MCF 10A (cell line): ENCODE measurements around the gene PARVB. TPM values are rescaled to one million over a fixed set of nuclear protein-coding genes. Genes with fewer than 3 reads are reported as not detected.
A peak's percentile ranks its signal among the peaks of the same experiment; 100 is the strongest.

ENCODE experiments used
- BruUV-seq: library from RNA; stranded (reverse); fragments of 400-500 nt; replicated peaks from 2 replicates; lab custom pipeline; 2021; lab: Mats Ljungman, UMichigan
- CTCF ChIA-PET: fragments of 300-600 bp; sonication (Branson Sonifier 250); formaldehyde crosslinking; extraction: SDS; loops from one replicate; lab custom pipeline; 2021; ENCODE audit warnings: antibody characterized with exemption, inconsistent platforms; lab: Yijun Ruan, JAX
- POLR2A ChIA-PET: fragments of 300-600, 350-650 bp; sonication (Branson Sonifier 250); formaldehyde crosslinking; extraction: SDS; loops from one replicate; lab custom pipeline; 2020; ENCODE audit warnings: antibody characterized with exemption, inconsistent platforms; lab: Yijun Ruan, JAX
- DNase-seq: peaks from one replicate; pipeline ENCODE4 v3.0.0-alpha.2; 2018; ENCODE audit not compliant: unreplicated experiment
- H3K27ac Mint-ChIP-seq: one replicate; pipeline ENCODE4 v1.8.0; 2022; ENCODE audit warnings: mild to moderate bottlenecking, low read depth, mixed read lengths; ENCODE audit not compliant: unreplicated experiment
- H3K27me3 Mint-ChIP-seq: one replicate; pipeline ENCODE4 v1.8.0; 2022; ENCODE audit warnings: mixed read lengths; ENCODE audit not compliant: insufficient read depth, unreplicated experiment
- H3K36me3 Mint-ChIP-seq: one replicate; pipeline ENCODE4 v1.8.0; 2022; ENCODE audit warnings: mild to moderate bottlenecking, moderate library complexity, mixed read lengths; ENCODE audit not compliant: insufficient read depth, unreplicated experiment
- H3K4me1 Mint-ChIP-seq: one replicate; pipeline ENCODE4 v1.8.0; 2022; ENCODE audit warnings: mixed read lengths; ENCODE audit not compliant: insufficient read depth, unreplicated experiment
- H3K4me3 Mint-ChIP-seq: one replicate; pipeline ENCODE4 v1.8.0; 2022; ENCODE audit warnings: mild to moderate bottlenecking, moderate library complexity, mixed read lengths; ENCODE audit not compliant: unreplicated experiment
- H3K9me3 Mint-ChIP-seq: one replicate; pipeline ENCODE4 v1.8.0; 2022; ENCODE audit warnings: mixed read lengths; ENCODE audit not compliant: unreplicated experiment
- intact Hi-C: fragments of 100-400 bp; cut with micrococcal nuclease; formaldehyde crosslinking; loops from 2 replicates; pipeline ENCODE4 v1.14.1; 2022
- total RNA-seq: library from RNA; stranded (reverse); gene quantifications from 2 replicates; pipeline ENCODE4 v1.2.3, GENCODE V29; 2022
- TF ChIP-seq, protein P1 (sequence below): fragments of 200-600 bp; IDR thresholded peaks from one replicate; pipeline ENCODE4 v1.8.0; 2022; ENCODE audit warnings: antibody characterized with exemption, mild to moderate bottlenecking; ENCODE audit not compliant: unreplicated experiment

The PARVB gene
- total RNA-seq, 1 experiment from 2014 or later: 26.0 TPM

DNA sequence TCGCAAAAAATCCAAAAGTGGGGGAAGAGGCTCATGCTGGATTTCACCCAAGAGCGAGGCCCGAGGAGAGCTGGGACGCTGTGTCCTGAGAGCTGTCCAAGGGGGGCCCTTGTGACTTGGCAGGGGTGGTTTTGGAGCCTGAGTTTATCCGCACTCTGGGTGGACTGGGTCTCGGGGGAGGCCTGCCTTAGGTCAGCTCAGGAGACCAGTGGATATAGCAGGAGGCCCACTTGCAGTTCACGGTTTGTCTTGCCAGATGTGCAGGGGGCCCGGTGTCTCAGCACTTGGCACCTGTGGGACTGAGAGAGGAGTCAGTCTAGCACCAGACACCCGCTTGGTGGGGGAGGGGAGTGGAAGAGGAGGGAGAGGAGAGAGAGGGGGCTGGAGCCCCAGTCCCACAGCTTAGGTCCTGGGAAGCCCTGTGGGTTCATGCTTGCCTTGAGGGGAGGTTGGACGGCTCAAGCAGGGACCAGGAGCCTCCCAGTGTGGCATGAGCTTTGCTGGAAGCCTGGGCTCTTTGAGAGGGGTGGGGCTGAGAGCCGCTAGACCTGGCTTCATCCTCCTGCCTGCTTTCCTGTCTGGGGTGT is 33.4 kb downstream of the PARVB start:
- DNase-seq: no peak
- ChIA-PET POLR2A (no interaction called here), CTCF (interaction anchor here (1.2 kb wide), 1 partner anchor 24 kb away, joined by 7 read pairs; no protein-coding TSS in a partner anchor)
- Mint-ChIP-seq H3K9me3 (no peaks in the 10 kb centered on the region), H3K27ac (no peak overlapping the region), H3K4me3 (no peak overlapping the region), H3K4me1 (no peaks in the 10 kb centered on the region), H3K36me3 (peaks cover 11% of the 10 kb centered on the region), H3K27me3 (no peaks in the 10 kb centered on the region)
- BruUV-seq: no TSS peak
- TF ChIP-seq, protein P1, sequence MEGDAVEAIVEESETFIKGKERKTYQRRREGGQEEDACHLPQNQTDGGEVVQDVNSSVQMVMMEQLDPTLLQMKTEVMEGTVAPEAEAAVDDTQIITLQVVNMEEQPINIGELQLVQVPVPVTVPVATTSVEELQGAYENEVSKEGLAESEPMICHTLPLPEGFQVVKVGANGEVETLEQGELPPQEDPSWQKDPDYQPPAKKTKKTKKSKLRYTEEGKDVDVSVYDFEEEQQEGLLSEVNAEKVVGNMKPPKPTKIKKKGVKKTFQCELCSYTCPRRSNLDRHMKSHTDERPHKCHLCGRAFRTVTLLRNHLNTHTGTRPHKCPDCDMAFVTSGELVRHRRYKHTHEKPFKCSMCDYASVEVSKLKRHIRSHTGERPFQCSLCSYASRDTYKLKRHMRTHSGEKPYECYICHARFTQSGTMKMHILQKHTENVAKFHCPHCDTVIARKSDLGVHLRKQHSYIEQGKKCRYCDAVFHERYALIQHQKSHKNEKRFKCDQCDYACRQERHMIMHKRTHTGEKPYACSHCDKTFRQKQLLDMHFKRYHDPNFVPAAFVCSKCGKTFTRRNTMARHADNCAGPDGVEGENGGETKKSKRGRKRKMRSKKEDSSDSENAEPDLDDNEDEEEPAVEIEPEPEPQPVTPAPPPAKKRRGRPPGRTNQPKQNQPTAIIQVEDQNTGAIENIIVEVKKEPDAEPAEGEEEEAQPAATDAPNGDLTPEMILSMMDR: no peak
- intact Hi-C loops: no loop called here

DNA sequence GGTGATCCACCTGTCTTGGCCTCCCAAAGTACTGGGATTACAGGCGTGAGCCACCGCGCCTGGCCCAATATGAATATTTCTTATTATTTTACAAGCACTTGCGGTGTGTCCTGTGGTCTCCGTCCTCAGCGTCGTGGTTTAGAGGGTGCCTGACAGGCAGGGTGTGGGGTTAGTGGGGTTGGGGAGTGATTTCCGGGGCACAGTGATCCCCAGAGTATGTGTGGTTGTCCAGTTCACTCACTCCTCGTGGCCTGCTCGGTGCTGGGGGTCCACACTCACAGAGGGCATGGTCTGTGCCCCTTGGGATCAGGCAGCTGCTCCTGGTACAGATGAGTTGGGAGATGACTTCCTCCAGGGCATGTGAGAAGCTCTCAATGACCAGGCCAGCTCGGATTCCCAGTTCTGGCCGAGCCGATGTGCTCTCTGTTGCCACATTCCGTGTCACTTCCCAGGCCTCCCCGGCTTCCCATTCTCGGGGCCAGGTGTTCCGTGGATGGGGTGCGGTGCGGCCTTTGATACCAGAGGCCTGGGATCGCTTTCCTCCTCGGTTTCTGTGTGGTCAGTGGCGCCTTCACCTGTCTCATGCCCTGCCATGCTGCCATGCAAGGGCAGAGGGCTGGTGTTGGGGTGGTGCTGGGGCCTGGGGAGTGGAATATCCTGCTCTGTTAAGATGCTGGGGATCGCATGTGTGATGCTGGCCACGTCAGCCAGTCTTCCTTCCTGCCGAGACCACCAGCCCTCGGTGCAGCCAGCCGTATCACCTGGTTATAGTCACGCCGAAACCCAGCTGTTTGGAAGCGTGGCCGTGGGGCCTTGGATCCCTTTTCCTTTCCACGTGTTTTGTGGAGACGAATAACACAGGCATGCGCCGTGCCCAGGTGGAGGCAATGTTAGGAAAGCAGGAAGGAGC is 39.6 kb downstream of the PARVB start:
- TF ChIP-seq, protein P1: no peak
- ChIA-PET CTCF (interaction anchor here (0.7 to 1.2 kb wide), 4 partner anchors 19 to 481 kb away, joined by 3 read pairs; no protein-coding TSS in a partner anchor), POLR2A (interaction anchor here (0.6 to 1.0 kb wide), 2 partner anchors 12 to 19 kb away, joined by 3 to 4 read pairs; no protein-coding TSS in a partner anchor)
- intact Hi-C loops: no loop called here
- Mint-ChIP-seq H3K27ac (no peak overlapping the region), H3K4me1 (no peaks in the 10 kb centered on the region), H3K27me3 (no peaks in the 10 kb centered on the region), H3K36me3 (peaks cover 5% of the 10 kb centered on the region), H3K4me3 (no peak overlapping the region), H3K9me3 (no peaks in the 10 kb centered on the region)
- no peak for DNase-seq
- no TSS peak for BruUV-seq

DNA sequence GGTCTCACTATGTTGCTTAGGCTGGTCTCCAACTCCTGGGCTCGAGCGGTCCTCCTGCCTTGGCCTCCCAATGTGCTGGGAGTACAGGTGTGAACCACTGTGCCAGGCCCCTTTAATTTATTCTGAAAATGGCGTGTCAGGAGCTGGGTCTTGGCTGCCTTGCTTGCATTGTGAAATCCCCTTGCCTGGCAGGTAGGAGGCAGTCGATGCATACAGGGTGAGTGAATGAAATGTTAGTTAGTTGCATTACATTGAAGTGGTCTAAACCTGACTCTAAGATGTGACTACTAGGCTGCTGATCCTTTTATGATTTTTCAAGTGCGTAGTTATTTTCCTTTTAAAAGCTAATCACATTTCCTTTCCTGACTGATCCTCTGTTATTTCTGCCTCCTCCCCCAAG is 42.9 kb downstream of the PARVB start:
- ChIA-PET CTCF (interaction anchor here (0.6 to 0.9 kb wide), 3 partner anchors 74 to 1247 kb away, joined by 3 to 4 read pairs (median 3); no protein-coding TSS in a partner anchor), POLR2A (no interaction called here)
- Mint-ChIP-seq H3K9me3 (no peaks in the 10 kb centered on the region), H3K36me3 (peaks cover 5% of the 10 kb centered on the region), H3K4me1 (no peaks in the 10 kb centered on the region), H3K4me3 (no peak overlapping the region), H3K27ac (no peak overlapping the region), H3K27me3 (no peaks in the 10 kb centered on the region)
- intact Hi-C loops: no loop called here
- DNase-seq: peak; percentile 14
- BruUV-seq: no TSS peak
- TF ChIP-seq, protein P1: no peak

DNA sequence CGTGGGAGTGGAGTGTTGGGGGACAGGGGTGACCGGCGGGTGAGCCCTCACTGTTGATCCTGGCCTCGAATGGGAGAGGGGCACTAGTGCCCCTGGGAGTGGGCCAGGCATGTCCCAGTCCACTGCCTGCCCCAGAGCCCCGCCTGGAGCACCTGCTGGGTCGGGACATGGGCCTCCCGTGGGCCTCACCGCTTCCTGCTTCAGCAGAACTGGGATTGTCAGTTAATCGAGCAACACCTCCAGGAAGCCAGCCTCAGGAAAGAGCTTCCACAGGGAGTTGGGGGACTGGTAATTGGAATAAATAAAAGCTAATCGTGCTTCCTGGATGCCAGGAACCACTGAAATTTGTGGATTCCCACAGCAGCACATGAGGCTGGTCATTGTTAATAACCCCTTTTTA is 43.8 kb downstream of the PARVB start:
- Mint-ChIP-seq H3K4me1 (no peaks in the 10 kb centered on the region), H3K36me3 (no peaks in the 10 kb centered on the region), H3K9me3 (no peaks in the 10 kb centered on the region), H3K27me3 (no peaks in the 10 kb centered on the region), H3K4me3 (no peak overlapping the region), H3K27ac (no peak overlapping the region)
- CTCF ChIA-PET: interaction anchor here (0.6 to 0.9 kb wide), 2 partner anchors 75 to 337 kb away, joined by 4 read pairs; no protein-coding TSS in a partner anchor
- TF ChIP-seq, protein P1: no peak
- no peak for DNase-seq
- POLR2A ChIA-PET: no interaction called here
- BruUV-seq: no TSS peak
- intact Hi-C loops: no loop called here
